HG03060 (cell line): ENCODE measurements around the gene INHBE.
A peak's percentile ranks its signal among the peaks of the same experiment; 100 is the strongest.
"Not testable (repeated sequence)": the region's sequence is repeated elsewhere in the genome, so short reads cannot be mapped to it uniquely, and the experiment has no call there.

Experiments used
- ATAC-seq: cut with Tn5 transposase; IDR thresholded peaks from one replicate; pipeline ENCODE4 v1.9.1; 2021; ENCODE audit warnings: low read depth, moderate number of reproducible peaks; ENCODE audit not compliant: unreplicated experiment

Gene INHBE

GRCh38 chr12:57439762-57440266, 15.3 kb upstream of the INHBE start:
- no peak for ATAC-seq

GRCh38 chr12:57441393-57441792, 13.7 kb upstream of the INHBE start:
- ATAC-seq = not testable (repeated sequence)

GRCh38 chr12:57441846-57442427, 13.2 kb upstream of the INHBE start:
- ATAC-seq = no peak

GRCh38 chr12:57444337-57444736, 10.8 kb upstream of the INHBE start:
- not testable (repeated sequence) for ATAC-seq

- no peak for ATAC-seq
These were observed 10.4 kb upstream of the INHBE start for GRCh38 chr12:57444744-57445143.

GRCh38 chr12:57446292-57446960, 8.7 kb upstream of the INHBE start:
- ATAC-seq = no peak

GRCh38 chr12:57448669-57449068, 6.4 kb upstream of the INHBE start:
- no peak for ATAC-seq

- ATAC-seq = no peak
These were observed 5.7 kb upstream of the INHBE start for GRCh38 chr12:57449375-57449774.

GRCh38 chr12:57450057-57450456, 5.0 kb upstream of the INHBE start:
- no peak for ATAC-seq

- no peak for ATAC-seq
These were observed 3.8 kb upstream of the INHBE start for GRCh38 chr12:57451233-57451778.

GRCh38 chr12:57452181-57452936, 2.7 kb upstream of the INHBE start:
- no peak for ATAC-seq

GRCh38 chr12:57452937-57453509, 2.1 kb upstream of the INHBE start:
- ATAC-seq = no peak

GRCh38 chr12:57454213-57454565, 918 bp upstream of the INHBE start:
- no peak for ATAC-seq

- ATAC-seq = no peak
These were observed 452 bp downstream of the INHBE start for GRCh38 chr12:57455374-57456144.

GRCh38 chr12:57456145-57456700, 1.1 kb downstream of the INHBE start:
- no peak for ATAC-seq

GRCh38 chr12:57456737-57457490, 1.8 kb downstream of the INHBE start:
- ATAC-seq = no peak

- no peak for ATAC-seq
These were observed 3.6 kb downstream of the INHBE start for GRCh38 chr12:57458665-57459054.

- peak; percentile 38 for ATAC-seq
These were observed 4.1 kb downstream of the INHBE start for GRCh38 chr12:57459055-57459749.
